SK-N-SH (cell line): ENCODE data around the gene NAGA. TPM values are rescaled to one million over a fixed set of nuclear protein-coding genes. Genes with fewer than 3 reads are reported as not detected.

ENCODE experiments used
- CTCF ChIA-PET: fragments of 300-600, 350-600 bp; formaldehyde crosslinking; extraction: SDS; loops from one replicate; lab custom pipeline; 2021; lab: Yijun Ruan, JAX
- POLR2A ChIA-PET: fragments of 350-600 bp; sonication (Branson Sonifier 250); formaldehyde crosslinking; extraction: SDS; loops from one replicate; lab custom pipeline; 2020; ENCODE audit warnings: antibody characterized with exemption, inconsistent platforms; lab: Yijun Ruan, JAX
- DNase-seq: peaks from one replicate; pipeline ENCODE4 v3.0.0; 2012
- H2AFZ ChIP-seq: fragments of 200-600 bp; sonication (generic); 2 replicates; pipeline ENCODE4 v1.8.1; 2016; ENCODE audit warnings: antibody characterized with exemption, mild to moderate bottlenecking, low read depth
- H3F3A ChIP-seq: fragments of 200-600 bp; sonication (generic); replicated peaks from 2 replicates; pipeline ENCODE3; 2016; ENCODE audit warnings: antibody characterized with exemption, mild to moderate bottlenecking; ENCODE audit not compliant: insufficient read depth
- H3K27ac ChIP-seq, 2 experiments: fragments of 200-500 bp in 1 of 2; fragments of 200-600 bp in 1 of 2; sonication (Bioruptor generic) in 1 of 2; sonication (generic), shearing (Covaris generic) in 1 of 2; 2 replicates each; pipeline versions ENCODE4 v1.5.1 to v1.6.1; 2014 to 2016; ENCODE audit warnings: low read depth in 2 of 2, inconsistent platforms in 1 of 2, low read length in 1 of 2, mild to moderate bottlenecking in 1 of 2, mixed read lengths in 1 of 2
- H3K27me3 ChIP-seq: fragments of 200-600 bp; sonication (generic), shearing (Covaris generic); 2 replicates; pipeline ENCODE4 v1.6.1; 2016; ENCODE audit warnings: mixed run types; ENCODE audit not compliant: insufficient read depth
- H3K36me3 ChIP-seq, 2 experiments: fragments of 200-500 bp in 1 of 2; fragments of 200-600 bp in 1 of 2; sonication (Bioruptor generic) in 1 of 2; sonication (generic) in 1 of 2; replicated peaks in 1 of 2; 2 replicates each; pipeline versions ENCODE3 to v1.5.1; 2014 to 2016; ENCODE audit warnings: low read length in 1 of 2, mild to moderate bottlenecking in 1 of 2; ENCODE audit not compliant: insufficient read depth in 2 of 2, control insufficient read depth in 1 of 2
- H3K4me1 ChIP-seq, 2 experiments: fragments of 200-500 bp in 1 of 2; fragments of 200-600 bp in 1 of 2; sonication (Bioruptor generic) in 1 of 2; sonication (generic), shearing (Covaris generic) in 1 of 2; 2 replicates each; pipeline versions ENCODE4 v1.5.1 to v1.6.1; 2014 to 2016; ENCODE audit warnings: low read depth in 1 of 2, low read length in 1 of 2, mixed run types in 1 of 2; ENCODE audit not compliant: insufficient read depth in 2 of 2, control insufficient read depth in 1 of 2
- H3K4me2 ChIP-seq: fragments of 200-600 bp; sonication (generic), shearing (Covaris generic); 2 replicates; pipeline ENCODE4 v1.6.1; 2017; ENCODE audit warnings: mixed run types
- H3K4me3 ChIP-seq, 2 experiments: fragments of 200-500 bp in 1 of 2; fragments of 200-600 bp in 1 of 2; sonication (Bioruptor generic) in 1 of 2; sonication (generic), shearing (Covaris generic) in 1 of 2; 2 replicates each; pipeline versions ENCODE4 v1.5.1 to v1.8.1; 2014 to 2016; ENCODE audit warnings: low read depth in 2 of 2, inconsistent platforms in 1 of 2, low read length in 1 of 2, mild to moderate bottlenecking in 1 of 2, mixed read lengths in 1 of 2, moderate library complexity in 1 of 2
- H3K79me2 ChIP-seq: fragments of 200-600 bp; sonication (generic); 2 replicates; pipeline ENCODE4 v1.8.1; 2017; ENCODE audit warnings: mild to moderate bottlenecking; ENCODE audit not compliant: insufficient read depth
- H3K9ac ChIP-seq: fragments of 200-600 bp; sonication (generic); 2 replicates; pipeline ENCODE4 v1.6.1; 2017; ENCODE audit warnings: mixed run types
- H3K9me2 ChIP-seq: fragments of 200-600 bp; sonication (generic); 2 replicates; pipeline ENCODE4 v1.6.1; 2017; ENCODE audit warnings: mixed run types
- H3K9me3 ChIP-seq: fragments of 200-600 bp; sonication (generic); 2 replicates; pipeline ENCODE4 v1.6.1; 2017; ENCODE audit warnings: mixed run types, mild to moderate bottlenecking, moderate library complexity
- H4K20me1 ChIP-seq: fragments of 200-600 bp; sonication (generic); 2 replicates; pipeline ENCODE4 v1.6.1; 2017; ENCODE audit warnings: mild to moderate bottlenecking, mixed run types; ENCODE audit not compliant: insufficient read depth
- ELF1 ChIP-seq: IDR thresholded peaks from 2 replicates; pipeline ENCODE4 v1.4.0; 2012
- EP300 ChIP-seq, 2 experiments: IDR thresholded peaks; 2 replicates each; pipeline versions ENCODE4 v1.4.0 to v1.6.1; 2012; ENCODE audit warnings: borderline replicate concordance in 1 of 2, low read depth in 1 of 2, low read length in 1 of 2
- EZH2phosphoT487 ChIP-seq: fragments of 200-600 bp; sonication (generic); IDR thresholded peaks from 2 replicates; pipeline ENCODE4 v1.6.1; 2017; ENCODE audit warnings: low read depth, mixed run types, mild to moderate bottlenecking, antibody characterized with exemption, moderate library complexity, borderline replicate concordance
- GABPA ChIP-seq: IDR thresholded peaks from 2 replicates; pipeline ENCODE4 v1.4.0; 2012; ENCODE audit warnings: low read depth, mild to moderate bottlenecking
- GATA2 ChIP-seq: sonication (generic); formaldehyde crosslinking; IDR thresholded peaks from 2 replicates; pipeline ENCODE4 v1.5.0; 2020; ENCODE audit warnings: mild to moderate bottlenecking, missing genetic modification reagents
- JUND ChIP-seq: IDR thresholded peaks from 2 replicates; pipeline ENCODE4 v1.4.0; 2012
- MEF2A ChIP-seq: IDR thresholded peaks from 2 replicates; pipeline ENCODE4 v1.4.0; 2012; ENCODE audit warnings: low read depth, borderline replicate concordance
- MXI1 ChIP-seq: IDR thresholded peaks from 2 replicates; pipeline ENCODE4 v1.6.1; 2012; ENCODE audit warnings: mild to moderate bottlenecking, low read depth, low read length, improper control_type of control experiment
- RAD21 ChIP-seq: IDR thresholded peaks from 2 replicates; pipeline ENCODE4 v1.6.1; 2012; ENCODE audit warnings: mild to moderate bottlenecking, low read length
- SIN3A ChIP-seq: IDR thresholded peaks from 2 replicates; pipeline ENCODE4 v1.6.1; 2012; ENCODE audit warnings: low read depth, mild to moderate bottlenecking, low read length, moderate library complexity, borderline replicate concordance
- TAF1 ChIP-seq: IDR thresholded peaks from 2 replicates; pipeline ENCODE4 v1.6.1; 2012; ENCODE audit warnings: low read depth, mild to moderate bottlenecking, low read length, moderate library complexity, borderline replicate concordance
- WGBS: methylation state at CpG from one replicate; pipeline ENCODE4 v1.1.6; 2017; ENCODE audit warnings: low lambda C conversion rate; 5-methylcytosine and 5-hydroxymethylcytosine counted together
- polyA plus RNA-seq, 3 experiments: library from polyadenylated mRNA; depleted of rRNA; stranded (reverse); fragments of >200 nt; gene quantifications; 2 replicates each; pipeline ENCODE4 v1.2.3, GENCODE V29; 2012
- TF ChIP-seq, protein P1 (sequence below): fragments of 200-600 bp; sonication (generic); IDR thresholded peaks from 2 replicates; pipeline ENCODE4 v1.6.1; 2017; ENCODE audit warnings: antibody characterized with exemption, mild to moderate bottlenecking, moderate library complexity
- TF ChIP-seq, protein P2 (sequence below): IDR thresholded peaks from 2 replicates; pipeline ENCODE4; 2012
- TF ChIP-seq, protein P3 (sequence below): fragments of 150-350 bp; IDR thresholded peaks from 2 replicates; pipeline ENCODE4 v1.6.1; 2017; ENCODE audit warnings: antibody characterized with exemption, low read length, low read depth, borderline replicate concordance
- TF ChIP-seq, protein P4 (sequence below): fragments of 150-350 bp; IDR thresholded peaks from 2 replicates; pipeline ENCODE4 v1.6.1; 2016; ENCODE audit warnings: mild to moderate bottlenecking, low read depth, low read length
- TF ChIP-seq, protein P5 (sequence below): IDR thresholded peaks from 2 replicates; pipeline ENCODE4 v1.6.1; 2012; ENCODE audit warnings: mild to moderate bottlenecking, low read depth, low read length, moderate library complexity

NAGA gene
- polyA plus RNA-seq, 1 of the 3 experiments (the other 2 are of a cell fraction), result 16.8 TPM

DNA sequence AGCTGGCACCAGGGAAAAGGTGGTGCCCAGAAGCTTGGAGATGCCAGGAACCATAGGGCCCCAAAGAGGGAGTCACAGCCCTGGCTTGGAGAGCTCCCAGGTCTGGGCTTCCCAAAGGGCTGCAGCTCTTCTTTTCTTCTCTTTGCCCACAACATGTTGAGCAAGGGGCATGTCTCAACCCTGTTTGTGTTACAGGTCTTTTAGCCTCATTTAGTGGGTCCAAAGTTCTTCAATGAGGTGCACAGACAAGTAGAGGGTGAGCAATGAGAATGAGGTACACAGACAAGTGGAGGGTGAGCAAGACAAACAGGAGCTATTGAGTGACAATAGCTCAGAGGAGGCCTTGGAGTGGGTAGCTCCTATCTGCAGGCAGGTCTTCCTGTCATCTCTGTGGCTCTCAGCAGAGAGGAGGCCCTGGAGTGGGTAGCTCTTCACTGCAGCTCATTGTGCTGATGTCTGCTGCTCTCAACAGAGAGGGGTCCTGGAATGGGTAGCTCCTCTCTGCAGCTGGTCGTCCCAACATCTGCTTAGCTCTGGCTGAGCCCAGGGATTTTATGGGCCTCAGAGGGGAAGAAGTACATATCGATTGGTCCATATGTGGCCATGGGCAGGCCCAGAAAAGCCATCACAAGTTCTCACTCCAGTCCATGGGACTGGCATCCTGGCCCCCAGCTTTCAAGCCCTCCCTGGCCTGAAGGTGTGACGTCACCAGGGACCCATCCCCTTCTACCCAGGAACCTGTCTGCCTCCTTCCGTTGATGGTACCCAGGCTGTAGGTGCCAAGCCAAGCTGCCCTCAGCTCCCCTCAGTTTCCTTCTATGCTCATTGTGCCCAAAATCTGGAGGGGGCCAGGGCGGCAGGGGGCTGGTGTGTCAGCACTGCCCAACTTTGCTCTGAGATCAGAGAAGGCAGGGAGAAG, 37.1 kb downstream of the NAGA start:
- POLR2A ChIA-PET, result interaction anchor here (0.6 kb wide), 1 partner anchor 51 kb away, joined by 3 read pairs; no protein-coding TSS in a partner anchor

More for the DNA sequence above, 37.1 kb downstream of the NAGA start:
- TF ChIP-seq SIN3A (no peak), MXI1 (no peak), GABPA (no peak), MEF2A (no peak), RAD21 (no peak), EP300 (IDR thresholded peaks at IDR 0.05; ENCODE audit: borderline replicate concordance in 1 of 2, low read depth in 1 of 2, low read length in 1 of 2) (no peak), EZH2phosphoT487 (no peak), JUND (no peak), TAF1 (no peak), GATA2 (CRISPR knock-in tag) (no peak), ELF1 (no peak)
- TF ChIP-seq, protein P1, sequence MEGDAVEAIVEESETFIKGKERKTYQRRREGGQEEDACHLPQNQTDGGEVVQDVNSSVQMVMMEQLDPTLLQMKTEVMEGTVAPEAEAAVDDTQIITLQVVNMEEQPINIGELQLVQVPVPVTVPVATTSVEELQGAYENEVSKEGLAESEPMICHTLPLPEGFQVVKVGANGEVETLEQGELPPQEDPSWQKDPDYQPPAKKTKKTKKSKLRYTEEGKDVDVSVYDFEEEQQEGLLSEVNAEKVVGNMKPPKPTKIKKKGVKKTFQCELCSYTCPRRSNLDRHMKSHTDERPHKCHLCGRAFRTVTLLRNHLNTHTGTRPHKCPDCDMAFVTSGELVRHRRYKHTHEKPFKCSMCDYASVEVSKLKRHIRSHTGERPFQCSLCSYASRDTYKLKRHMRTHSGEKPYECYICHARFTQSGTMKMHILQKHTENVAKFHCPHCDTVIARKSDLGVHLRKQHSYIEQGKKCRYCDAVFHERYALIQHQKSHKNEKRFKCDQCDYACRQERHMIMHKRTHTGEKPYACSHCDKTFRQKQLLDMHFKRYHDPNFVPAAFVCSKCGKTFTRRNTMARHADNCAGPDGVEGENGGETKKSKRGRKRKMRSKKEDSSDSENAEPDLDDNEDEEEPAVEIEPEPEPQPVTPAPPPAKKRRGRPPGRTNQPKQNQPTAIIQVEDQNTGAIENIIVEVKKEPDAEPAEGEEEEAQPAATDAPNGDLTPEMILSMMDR, result no peak
- TF ChIP-seq, protein P2, sequence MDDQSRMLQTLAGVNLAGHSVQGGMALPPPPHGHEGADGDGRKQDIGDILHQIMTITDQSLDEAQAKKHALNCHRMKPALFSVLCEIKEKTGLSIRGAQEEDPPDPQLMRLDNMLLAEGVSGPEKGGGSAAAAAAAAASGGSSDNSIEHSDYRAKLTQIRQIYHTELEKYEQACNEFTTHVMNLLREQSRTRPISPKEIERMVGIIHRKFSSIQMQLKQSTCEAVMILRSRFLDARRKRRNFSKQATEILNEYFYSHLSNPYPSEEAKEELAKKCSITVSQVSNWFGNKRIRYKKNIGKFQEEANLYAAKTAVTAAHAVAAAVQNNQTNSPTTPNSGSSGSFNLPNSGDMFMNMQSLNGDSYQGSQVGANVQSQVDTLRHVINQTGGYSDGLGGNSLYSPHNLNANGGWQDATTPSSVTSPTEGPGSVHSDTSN, result no peak
- TF ChIP-seq, protein P3, sequence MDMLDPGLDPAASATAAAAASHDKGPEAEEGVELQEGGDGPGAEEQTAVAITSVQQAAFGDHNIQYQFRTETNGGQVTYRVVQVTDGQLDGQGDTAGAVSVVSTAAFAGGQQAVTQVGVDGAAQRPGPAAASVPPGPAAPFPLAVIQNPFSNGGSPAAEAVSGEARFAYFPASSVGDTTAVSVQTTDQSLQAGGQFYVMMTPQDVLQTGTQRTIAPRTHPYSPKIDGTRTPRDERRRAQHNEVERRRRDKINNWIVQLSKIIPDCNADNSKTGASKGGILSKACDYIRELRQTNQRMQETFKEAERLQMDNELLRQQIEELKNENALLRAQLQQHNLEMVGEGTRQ, result no peak
- TF ChIP-seq, protein P4, sequence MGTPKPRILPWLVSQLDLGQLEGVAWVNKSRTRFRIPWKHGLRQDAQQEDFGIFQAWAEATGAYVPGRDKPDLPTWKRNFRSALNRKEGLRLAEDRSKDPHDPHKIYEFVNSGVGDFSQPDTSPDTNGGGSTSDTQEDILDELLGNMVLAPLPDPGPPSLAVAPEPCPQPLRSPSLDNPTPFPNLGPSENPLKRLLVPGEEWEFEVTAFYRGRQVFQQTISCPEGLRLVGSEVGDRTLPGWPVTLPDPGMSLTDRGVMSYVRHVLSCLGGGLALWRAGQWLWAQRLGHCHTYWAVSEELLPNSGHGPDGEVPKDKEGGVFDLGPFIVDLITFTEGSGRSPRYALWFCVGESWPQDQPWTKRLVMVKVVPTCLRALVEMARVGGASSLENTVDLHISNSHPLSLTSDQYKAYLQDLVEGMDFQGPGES, result no peak
- TF ChIP-seq, protein P5, sequence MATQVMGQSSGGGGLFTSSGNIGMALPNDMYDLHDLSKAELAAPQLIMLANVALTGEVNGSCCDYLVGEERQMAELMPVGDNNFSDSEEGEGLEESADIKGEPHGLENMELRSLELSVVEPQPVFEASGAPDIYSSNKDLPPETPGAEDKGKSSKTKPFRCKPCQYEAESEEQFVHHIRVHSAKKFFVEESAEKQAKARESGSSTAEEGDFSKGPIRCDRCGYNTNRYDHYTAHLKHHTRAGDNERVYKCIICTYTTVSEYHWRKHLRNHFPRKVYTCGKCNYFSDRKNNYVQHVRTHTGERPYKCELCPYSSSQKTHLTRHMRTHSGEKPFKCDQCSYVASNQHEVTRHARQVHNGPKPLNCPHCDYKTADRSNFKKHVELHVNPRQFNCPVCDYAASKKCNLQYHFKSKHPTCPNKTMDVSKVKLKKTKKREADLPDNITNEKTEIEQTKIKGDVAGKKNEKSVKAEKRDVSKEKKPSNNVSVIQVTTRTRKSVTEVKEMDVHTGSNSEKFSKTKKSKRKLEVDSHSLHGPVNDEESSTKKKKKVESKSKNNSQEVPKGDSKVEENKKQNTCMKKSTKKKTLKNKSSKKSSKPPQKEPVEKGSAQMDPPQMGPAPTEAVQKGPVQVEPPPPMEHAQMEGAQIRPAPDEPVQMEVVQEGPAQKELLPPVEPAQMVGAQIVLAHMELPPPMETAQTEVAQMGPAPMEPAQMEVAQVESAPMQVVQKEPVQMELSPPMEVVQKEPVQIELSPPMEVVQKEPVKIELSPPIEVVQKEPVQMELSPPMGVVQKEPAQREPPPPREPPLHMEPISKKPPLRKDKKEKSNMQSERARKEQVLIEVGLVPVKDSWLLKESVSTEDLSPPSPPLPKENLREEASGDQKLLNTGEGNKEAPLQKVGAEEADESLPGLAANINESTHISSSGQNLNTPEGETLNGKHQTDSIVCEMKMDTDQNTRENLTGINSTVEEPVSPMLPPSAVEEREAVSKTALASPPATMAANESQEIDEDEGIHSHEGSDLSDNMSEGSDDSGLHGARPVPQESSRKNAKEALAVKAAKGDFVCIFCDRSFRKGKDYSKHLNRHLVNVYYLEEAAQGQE, result no peak
- TF ChIP-seq, all 33 proteins: peak for 0
- DNase-seq, result no peak
- Histone ChIP-seq H3K9me3 (no peaks in the 10 kb centered on the region), H3F3A (no peaks in the 10 kb centered on the region), H3K27me3 (no peaks in the 10 kb centered on the region), H3K9me2 (no peaks in the 10 kb centered on the region), H3K4me2 (no peak overlapping the region), H3K4me3 (no peak overlapping the region), H3K79me2 (no peaks in the 10 kb centered on the region), H3K36me3 (no peaks in the 10 kb centered on the region), H4K20me1 (no peaks in the 10 kb centered on the region), H3K4me1 (no peaks in the 10 kb centered on the region), H3K27ac (no peak overlapping the region), H2AFZ (no peak overlapping the region), H3K9ac (no peak overlapping the region)
- CTCF ChIA-PET, result no interaction called here
- WGBS, result 50% methylated on average over 2 of the region's 5 CpGs
